ENCODE measurements around the gene LRMDA. TPM values are rescaled to one million over a fixed set of nuclear protein-coding genes. Genes with fewer than 3 reads are reported as not detected.

Gene LRMDA
- total and polyA plus RNA-seq, 2 donors (not counting 3 experiments of a cell fraction or from before 2014, with no cell fraction given), result 9.7 to 18.0 TPM

GRCh38 chr10:76310588-76311080, 879.2 kb downstream of the LRMDA start:
- FAIRE-seq (no peak), DNase-seq (ENCODE audit: low read depth, low spot score) (no peak)
- intact Hi-C loops (cut with micrococcal nuclease) (loop anchor here (5.0 to 10.0 kb wide), 2 partner anchors 114 to 182 kb away; no protein-coding TSS in a partner anchor), dilution Hi-C loops (cut with MboI; ENCODE audit: extremely low pct_ligation_motif_present, low sequenced_read_pairs) (no loop called here)
- ChIA-PET POLR2A (no interaction called here), CTCF (interaction anchor here (3.1 kb wide), 1 partner anchor 8 kb away, joined by 9 read pairs; no protein-coding TSS in a partner anchor)
- H4K20me1 ChIP-seq (replicated peaks; ENCODE audit: control insufficient read depth, extremely low read depth, insufficient read depth, low read length), result no peaks in the 10 kb centered on the region
- H3K9ac ChIP-seq (replicated peaks; ENCODE audit: extremely low read depth, insufficient read depth, low read length), result no peak overlapping the region
- no peaks in the 10 kb centered on the region for H3K79me2 ChIP-seq (ENCODE audit: control insufficient read depth, insufficient read depth, low read length)
- peaks cover 6% of the 10 kb centered on the region for H3K4me1 ChIP-seq (ENCODE audit: control insufficient read depth, extremely low read depth, insufficient read depth, low read length)
- no peak overlapping the region for H3K4me3 ChIP-seq (replicated peaks in 1 of 3; ENCODE audit: insufficient read depth in 1 of 3, low read depth in 1 of 3, low read length in 3 of 3)
- no peaks in the 10 kb centered on the region for H3K27me3 ChIP-seq (ENCODE audit: control insufficient read depth in 2 of 2, insufficient read depth in 2 of 2, low read length in 2 of 2)
- no peak overlapping the region for H2AFZ ChIP-seq (ENCODE audit: low read depth, low read length)
- no peak overlapping the region for H3K27ac ChIP-seq (ENCODE audit: insufficient read depth, low read depth, low read length)
- TF ChIP-seq MYC (IDR thresholded peaks at IDR 0.05; ENCODE audit: low read depth, low read length), result no peak
- no peak for TF ChIP-seq FOS (IDR thresholded peaks at IDR 0.05; ENCODE audit: borderline replicate concordance, insufficient read depth, low read length)
- TF ChIP-seq JUN (IDR thresholded peaks at IDR 0.05; ENCODE audit: borderline replicate concordance, insufficient read depth, insufficient read length, low read depth), result no peak
- no peak for TF ChIP-seq POLR2AphosphoS5 (IDR thresholded peaks at IDR 0.05; ENCODE audit: insufficient read depth, low read depth, low read length)
- TF ChIP-seq CTCF (IDR thresholded peaks at IDR 0.05; ENCODE audit: extremely low read depth in 1 of 2, insufficient read depth in 1 of 2, low read depth in 1 of 2, low read length in 2 of 2), result no peak
- TF ChIP-seq MAX (IDR thresholded peaks at IDR 0.05; ENCODE audit: insufficient read depth, insufficient read length), result no peak
- no peaks in the 10 kb centered on the region for H3K9me3 ChIP-seq (replicated peaks; ENCODE audit: control insufficient read depth, insufficient read depth, low read length)
- H3K36me3 ChIP-seq (ENCODE audit: control insufficient read depth in 2 of 2, extremely low read depth in 1 of 2, insufficient read depth in 2 of 2, low read length in 2 of 2), result no peaks in the 10 kb centered on the region
- H3K9me1 ChIP-seq (replicated peaks; ENCODE audit: control insufficient read depth, extremely low read depth, insufficient read depth, low read length), result no peaks in the 10 kb centered on the region
- BruUV-seq (replicated peaks), result no TSS peak
- no peak overlapping the region for H3K4me2 ChIP-seq (ENCODE audit: insufficient read depth, low read length)
